Measurements from ENCODE around the gene SYNE2.

SYNE2 gene

DNA sequence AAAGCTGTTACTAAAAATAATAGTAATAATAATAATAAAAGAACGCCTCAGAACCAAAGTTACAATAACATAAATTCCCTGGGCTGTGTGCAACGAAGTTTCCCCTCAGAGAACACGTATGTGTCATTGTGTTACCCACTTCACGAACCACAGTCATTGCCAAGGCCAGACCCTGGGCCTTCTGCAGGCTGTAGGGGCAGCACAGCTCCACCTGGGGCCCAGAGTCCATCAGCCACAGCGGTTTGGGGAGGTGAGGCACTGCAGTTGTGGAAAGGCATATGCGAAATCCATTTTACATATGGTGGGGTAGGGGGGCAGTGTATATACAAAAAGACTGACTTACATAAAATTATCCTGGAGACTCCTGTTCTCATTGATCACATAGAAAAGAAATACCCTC is 385.2 kb downstream of the SYNE2 start:
- H3K36me3 Mint-ChIP-seq: peaks cover 1% of the 10 kb centered on the region
- H3K27me3 Mint-ChIP-seq: peaks cover 5% of the 10 kb centered on the region
- H3K9me3 Mint-ChIP-seq: no peaks in the 10 kb centered on the region
- H3K4me1 Mint-ChIP-seq: peaks cover 10% of the 10 kb centered on the region
- H3K4me3 Mint-ChIP-seq: no peak overlapping the region
- no peak overlapping the region for H3K27ac Mint-ChIP-seq

DNA sequence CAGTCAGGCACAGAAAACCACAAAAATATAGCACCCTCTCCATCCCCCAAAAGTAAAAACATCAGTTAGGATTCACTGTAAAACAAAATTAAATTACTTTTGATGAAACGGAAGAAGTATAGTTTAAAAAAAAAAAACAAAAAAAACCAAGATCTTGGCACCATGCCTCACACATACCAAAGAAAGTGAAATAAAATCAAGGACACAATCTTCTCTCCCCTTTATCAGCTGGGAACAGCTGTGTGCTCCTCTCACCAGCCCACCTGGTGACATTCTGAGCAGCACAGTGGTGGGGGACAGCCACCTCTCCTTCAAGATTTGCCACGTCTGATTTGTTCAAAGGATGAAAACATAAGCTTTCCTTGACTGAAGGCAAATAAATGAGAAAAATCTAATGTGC is 385.8 kb downstream of the SYNE2 start:
- Mint-ChIP-seq H3K4me1 (peaks cover 10% of the 10 kb centered on the region), H3K27me3 (peaks cover 5% of the 10 kb centered on the region), H3K4me3 (no peak overlapping the region), H3K36me3 (peaks cover 1% of the 10 kb centered on the region), H3K9me3 (no peaks in the 10 kb centered on the region), H3K27ac (no peak overlapping the region)

DNA sequence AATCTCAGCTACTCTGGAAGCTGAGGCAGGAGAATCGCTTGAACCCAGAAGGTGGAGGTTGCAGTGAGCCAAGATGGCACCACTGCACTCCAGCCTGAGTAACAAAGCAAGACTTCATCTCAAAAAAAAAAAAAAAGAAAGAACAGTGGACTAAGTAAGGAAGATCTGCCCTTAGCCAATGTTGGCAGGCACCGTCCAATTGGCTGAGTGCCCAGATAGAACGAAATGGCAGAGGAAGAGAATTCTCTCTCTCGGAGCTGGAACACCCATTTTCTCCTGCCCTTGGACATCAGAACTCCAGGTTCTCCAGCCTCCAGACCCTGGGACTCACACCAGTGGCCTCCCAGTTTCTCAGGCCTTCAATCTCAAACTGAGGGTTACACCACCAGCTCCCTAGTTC is 391.5 kb downstream of the SYNE2 start:
- Mint-ChIP-seq H3K27me3 (peaks cover 16% of the 10 kb centered on the region), H3K4me1 (peaks cover 3% of the 10 kb centered on the region), H3K36me3 (peaks cover 6% of the 10 kb centered on the region), H3K9me3 (no peaks in the 10 kb centered on the region), H3K4me3 (no peak overlapping the region), H3K27ac (no peak overlapping the region)

DNA sequence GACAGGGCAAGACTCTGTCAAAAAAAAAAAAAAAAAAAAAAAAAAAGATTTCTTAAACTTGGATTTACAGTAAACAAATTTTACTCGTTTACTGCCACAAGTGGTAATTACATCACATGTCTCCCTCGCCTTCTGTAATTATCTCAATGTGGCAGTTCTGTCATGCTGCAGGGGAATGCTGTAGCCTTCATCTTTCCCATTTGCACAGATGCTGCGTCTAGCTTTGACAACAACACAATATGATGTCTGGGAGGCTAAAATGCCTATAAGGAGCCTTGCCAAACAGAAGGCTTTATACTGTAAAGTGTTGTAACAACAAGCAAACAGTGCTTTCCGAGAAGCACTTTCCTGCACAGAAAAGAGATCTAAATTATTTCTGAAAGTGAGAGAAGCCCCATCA is 392.7 kb downstream of the SYNE2 start:
- no peaks in the 10 kb centered on the region for H3K9me3 Mint-ChIP-seq
- no peak overlapping the region for H3K4me3 Mint-ChIP-seq
- H3K27me3 Mint-ChIP-seq: peaks cover 16% of the 10 kb centered on the region
- peaks cover 5% of the 10 kb centered on the region for H3K36me3 Mint-ChIP-seq
- no peaks in the 10 kb centered on the region for H3K4me1 Mint-ChIP-seq
- no peak overlapping the region for H3K27ac Mint-ChIP-seq

- Mint-ChIP-seq H3K9me3 (no peaks in the 10 kb centered on the region), H3K27me3 (peaks cover 11% of the 10 kb centered on the region), H3K36me3 (peaks cover 5% of the 10 kb centered on the region), H3K4me1 (no peaks in the 10 kb centered on the region), H3K4me3 (no peak overlapping the region), H3K27ac (no peak overlapping the region)
Observed at GRCh38 chr14:64246688-64247087, 393.9 kb downstream of the SYNE2 start.

GRCh38 chr14:64247195-64247594 is 394.4 kb downstream of the SYNE2 start:
- no peaks in the 10 kb centered on the region for H3K4me1 Mint-ChIP-seq
- peaks cover 11% of the 10 kb centered on the region for H3K27me3 Mint-ChIP-seq
- no peaks in the 10 kb centered on the region for H3K9me3 Mint-ChIP-seq
- H3K36me3 Mint-ChIP-seq: peaks cover 5% of the 10 kb centered on the region
- H3K4me3 Mint-ChIP-seq: no peak overlapping the region
- no peak overlapping the region for H3K27ac Mint-ChIP-seq

GRCh38 chr14:64248689-64249088 is 395.9 kb downstream of the SYNE2 start:
- H3K27ac Mint-ChIP-seq: no peak overlapping the region
- no peaks in the 10 kb centered on the region for H3K9me3 Mint-ChIP-seq
- H3K4me3 Mint-ChIP-seq: no peak overlapping the region
- H3K27me3 Mint-ChIP-seq: peaks cover 10% of the 10 kb centered on the region
- H3K36me3 Mint-ChIP-seq: peaks cover 5% of the 10 kb centered on the region
- no peaks in the 10 kb centered on the region for H3K4me1 Mint-ChIP-seq

GRCh38 chr14:64249363-64249762 is 396.6 kb downstream of the SYNE2 start:
- no peak overlapping the region for H3K4me3 Mint-ChIP-seq
- no peak overlapping the region for H3K27ac Mint-ChIP-seq
- peaks cover 5% of the 10 kb centered on the region for H3K36me3 Mint-ChIP-seq
- peaks cover 9% of the 10 kb centered on the region for H3K27me3 Mint-ChIP-seq
- no peaks in the 10 kb centered on the region for H3K9me3 Mint-ChIP-seq
- H3K4me1 Mint-ChIP-seq: no peaks in the 10 kb centered on the region

GRCh38 chr14:64253672-64254071 is 400.9 kb downstream of the SYNE2 start:
- no peaks in the 10 kb centered on the region for H3K4me1 Mint-ChIP-seq
- no peak overlapping the region for H3K27ac Mint-ChIP-seq
- no peaks in the 10 kb centered on the region for H3K27me3 Mint-ChIP-seq
- no peak overlapping the region for H3K4me3 Mint-ChIP-seq
- H3K36me3 Mint-ChIP-seq: no peaks in the 10 kb centered on the region
- no peaks in the 10 kb centered on the region for H3K9me3 Mint-ChIP-seq

DNA sequence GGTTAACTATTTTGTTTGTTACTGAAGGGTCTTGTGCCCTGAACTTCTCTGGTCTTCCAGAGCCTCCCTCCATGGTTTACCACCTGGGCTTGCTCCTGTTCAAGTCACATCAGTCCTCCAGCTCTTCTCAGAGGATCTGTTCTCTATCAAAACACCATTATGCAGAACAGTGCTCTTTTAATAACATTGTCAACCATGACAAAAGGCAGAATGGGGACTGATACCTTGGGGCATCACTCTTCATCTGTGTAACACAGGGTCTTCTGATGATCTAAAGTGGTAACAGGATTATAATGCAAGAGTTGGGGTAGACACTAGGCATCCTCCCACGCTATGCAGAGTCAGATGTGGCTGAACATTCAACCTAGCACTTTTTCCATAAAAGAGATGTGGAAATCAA is 403.0 kb downstream of the SYNE2 start:
- no peak overlapping the region for H3K27ac Mint-ChIP-seq
- no peaks in the 10 kb centered on the region for H3K9me3 Mint-ChIP-seq
- H3K4me1 Mint-ChIP-seq: no peaks in the 10 kb centered on the region
- H3K36me3 Mint-ChIP-seq: no peaks in the 10 kb centered on the region
- no peak overlapping the region for H3K4me3 Mint-ChIP-seq
- H3K27me3 Mint-ChIP-seq: no peaks in the 10 kb centered on the region

DNA sequence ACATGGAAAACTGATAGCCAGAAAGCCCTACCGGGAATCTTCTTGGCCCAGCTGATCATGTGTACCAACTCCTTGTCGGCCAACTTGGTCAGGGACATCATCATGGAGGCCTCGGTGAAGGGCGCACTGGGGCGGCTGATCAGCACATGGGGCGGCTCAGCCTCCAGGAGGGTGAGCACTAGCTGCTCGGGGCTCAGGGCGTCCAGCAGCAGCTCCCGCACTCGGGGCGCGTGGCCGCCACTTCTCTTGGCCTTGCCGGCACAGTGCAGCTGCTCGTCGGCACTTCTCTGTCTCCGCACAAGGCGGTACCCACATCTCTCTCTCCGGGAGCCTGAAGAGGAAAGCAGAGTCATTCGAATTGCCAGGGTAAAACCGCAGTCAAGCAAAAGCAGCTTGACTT is 407.6 kb downstream of the SYNE2 start:
- H3K4me1 Mint-ChIP-seq: peaks cover under 1% of the 10 kb centered on the region
- peaks cover 2% of the 10 kb centered on the region for H3K27me3 Mint-ChIP-seq
- no peaks in the 10 kb centered on the region for H3K9me3 Mint-ChIP-seq
- H3K27ac Mint-ChIP-seq: no peak overlapping the region
- no peak overlapping the region for H3K4me3 Mint-ChIP-seq
- no peaks in the 10 kb centered on the region for H3K36me3 Mint-ChIP-seq

DNA sequence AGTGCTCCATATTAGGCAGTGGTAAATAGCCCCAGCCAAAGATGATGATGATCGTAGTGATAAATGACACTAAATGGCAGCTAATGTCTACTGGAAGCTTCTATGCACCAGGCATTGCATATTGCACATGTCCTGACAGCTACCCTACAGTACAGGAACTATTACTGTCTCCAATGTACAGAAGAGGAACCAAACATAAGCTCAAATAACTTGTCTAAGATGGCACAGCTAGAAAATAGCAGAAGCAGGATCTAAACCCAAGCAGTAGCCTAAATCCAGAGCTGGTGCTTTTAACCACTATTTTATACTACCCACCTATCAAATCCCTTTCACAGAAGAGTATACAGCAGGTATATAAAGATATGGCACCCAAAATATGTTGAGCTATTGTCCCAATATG is 412.4 kb downstream of the SYNE2 start:
- Mint-ChIP-seq H3K27ac (no peak overlapping the region), H3K4me1 (peaks cover 22% of the 10 kb centered on the region), H3K4me3 (no peak overlapping the region), H3K27me3 (peaks cover 2% of the 10 kb centered on the region), H3K9me3 (no peaks in the 10 kb centered on the region), H3K36me3 (peaks cover 4% of the 10 kb centered on the region)

DNA sequence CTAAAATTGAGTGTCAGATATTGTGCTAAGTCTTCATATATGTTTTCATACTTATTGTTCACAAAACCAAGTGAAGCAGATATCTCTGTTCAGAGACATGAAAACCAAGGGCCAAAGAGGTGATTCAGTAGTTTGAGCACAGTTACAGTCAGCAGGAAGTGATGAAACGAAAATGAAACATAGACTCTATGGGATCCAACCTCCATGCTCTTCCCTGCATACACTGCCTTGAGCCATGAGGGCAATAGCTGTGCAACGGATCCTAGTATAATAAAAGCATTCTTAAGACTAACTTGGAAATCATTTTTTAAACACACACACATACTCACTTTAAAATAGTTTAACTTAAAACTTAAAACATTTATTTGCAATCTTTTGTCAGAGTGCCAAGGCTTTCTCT is 413.4 kb downstream of the SYNE2 start:
- no peaks in the 10 kb centered on the region for H3K9me3 Mint-ChIP-seq
- H3K4me3 Mint-ChIP-seq: no peak overlapping the region
- H3K27me3 Mint-ChIP-seq: peaks cover 2% of the 10 kb centered on the region
- peaks cover 4% of the 10 kb centered on the region for H3K36me3 Mint-ChIP-seq
- no peak overlapping the region for H3K27ac Mint-ChIP-seq
- H3K4me1 Mint-ChIP-seq: peaks cover 22% of the 10 kb centered on the region

GRCh38 chr14:64272019-64272418 is 419.2 kb downstream of the SYNE2 start:
- Mint-ChIP-seq H3K36me3 (peaks cover 7% of the 10 kb centered on the region), H3K27me3 (peaks cover 2% of the 10 kb centered on the region), H3K27ac (no peak overlapping the region), H3K9me3 (no peaks in the 10 kb centered on the region), H3K4me1 (peaks cover 7% of the 10 kb centered on the region), H3K4me3 (no peak overlapping the region)
